K562 (cell line): ENCODE measurements around the gene BNIPL. TPM values are rescaled to one million over a fixed set of nuclear protein-coding genes. Genes with fewer than 3 reads are reported as not detected.

Source experiments
- FOSL1 ChIP-seq: fragments of 200-800 bp; sonication (Bioruptor generic); conservative IDR thresholded peaks from 2 replicates; pipeline ENCODE4 v1.6.1; 2016; ENCODE audit warnings: missing genetic modification characterization, missing compliant biosample characterization
- JUND ChIP-seq, 2 experiments: IDR thresholded peaks; 2 replicates in 1 of 2; 3 replicates in 1 of 2; pipeline ENCODE4 v1.6.1; 2011; ENCODE audit warnings: borderline replicate concordance in 2 of 2, low read depth in 2 of 2, low read length in 2 of 2, improper control_type of control experiment in 1 of 2, missing biosample characterization in 1 of 2, missing genetic modification characterization in 1 of 2, missing genetic modification reagents in 1 of 2
- MCM2 ChIP-seq: fragments of 450-650 bp; IDR thresholded peaks from 2 replicates; pipeline ENCODE4 v1.6.1; 2017; ENCODE audit warnings: low read depth, mild to moderate bottlenecking
- MCM3 ChIP-seq: fragments of 450-650 bp; IDR thresholded peaks from 2 replicates; pipeline ENCODE4 v1.6.1; 2016
- SOX6 ChIP-seq: fragments of 450-650 bp; IDR thresholded peaks from 2 replicates; pipeline ENCODE4 v1.6.1; 2014; ENCODE audit warnings: mild to moderate bottlenecking
- STAT5B ChIP-seq: fragments of 250-450 bp; sonication (Bioruptor Pico); IDR thresholded peaks from 2 replicates; pipeline ENCODE4 v1.8.0; 2021; ENCODE audit warnings: mild to moderate bottlenecking, inconsistent platforms
- ZKSCAN1 ChIP-seq: fragments of 150-350 bp; IDR thresholded peaks from 2 replicates; pipeline ENCODE4 v1.6.1; 2016; ENCODE audit warnings: low read depth, low read length
- polyA plus RNA-seq, 8 experiments: library from polyadenylated mRNA; depleted of rRNA in 4 of 8; stranded (reverse) in 5 of 8; unstranded in 3 of 8; fragments of >200 nt; fragmentation: Nextera tagmentation in 2 of 8; fragmentation: Illumina TruSeq in 1 of 8; extraction: Ambion mirVana in 2 of 8; extraction: Trizol in 1 of 8; gene quantifications; 2 replicates each; pipeline versions ENCODE4 v1.2.1 to v1.2.3, GENCODE V29; 2011 to 2014; ENCODE audit warnings: inconsistent platforms in 1 of 8, missing spikeins in 1 of 8
- total RNA-seq, 7 experiments: library from RNA; depleted of rRNA in 6 of 7; stranded (reverse); fragments of >200 nt in 6 of 7; fragmentation: Illumina TruSeq in 2 of 7; extraction: Trizol in 2 of 7; gene quantifications; 2 replicates each; pipeline versions ENCODE4 v1.2.1 to v1.2.3, GENCODE V29; 2011 to 2021; ENCODE audit warnings: low replicate concordance in 1 of 7
- TF ChIP-seq, protein P1 (sequence below): fragments of 250-450 bp; sonication (Bioruptor Pico); IDR thresholded peaks from 2 replicates; pipeline ENCODE4 v1.5.0; 2021; ENCODE audit warnings: mild to moderate bottlenecking, moderate library complexity
- TF ChIP-seq, protein P2 (sequence below): fragments of 250-450 bp; sonication (Bioruptor Pico); IDR thresholded peaks from 2 replicates; pipeline ENCODE4 v1.4.0; 2020; ENCODE audit warnings: mild to moderate bottlenecking, moderate library complexity
- TF ChIP-seq, protein P3 (sequence below): fragments of 250-450 bp; sonication (Bioruptor Pico); IDR thresholded peaks from 2 replicates; pipeline ENCODE4 v1.8.0; 2022; ENCODE audit warnings: moderate library complexity, mild to moderate bottlenecking, inconsistent platforms
- TF ChIP-seq, protein P4 (sequence below): conservative IDR thresholded peaks from 2 replicates; pipeline ENCODE4 v1.6.1; 2011; ENCODE audit warnings: low read depth, mild to moderate bottlenecking, low read length; ENCODE audit not compliant: control insufficient read depth
- TF ChIP-seq, protein P5 (sequence below): fragments of 150-350 bp; IDR thresholded peaks from 2 replicates; pipeline ENCODE4 v1.6.1; 2014; ENCODE audit warnings: low read depth, mild to moderate bottlenecking, low read length, borderline replicate concordance

The BNIPL gene
- total and polyA plus RNA-seq, 9 of the 15 experiments (the other 6 are each of a cell fraction or from before 2014, with no cell fraction given) = 0.08 to 1.4 (median 0.68) TPM

DNA sequence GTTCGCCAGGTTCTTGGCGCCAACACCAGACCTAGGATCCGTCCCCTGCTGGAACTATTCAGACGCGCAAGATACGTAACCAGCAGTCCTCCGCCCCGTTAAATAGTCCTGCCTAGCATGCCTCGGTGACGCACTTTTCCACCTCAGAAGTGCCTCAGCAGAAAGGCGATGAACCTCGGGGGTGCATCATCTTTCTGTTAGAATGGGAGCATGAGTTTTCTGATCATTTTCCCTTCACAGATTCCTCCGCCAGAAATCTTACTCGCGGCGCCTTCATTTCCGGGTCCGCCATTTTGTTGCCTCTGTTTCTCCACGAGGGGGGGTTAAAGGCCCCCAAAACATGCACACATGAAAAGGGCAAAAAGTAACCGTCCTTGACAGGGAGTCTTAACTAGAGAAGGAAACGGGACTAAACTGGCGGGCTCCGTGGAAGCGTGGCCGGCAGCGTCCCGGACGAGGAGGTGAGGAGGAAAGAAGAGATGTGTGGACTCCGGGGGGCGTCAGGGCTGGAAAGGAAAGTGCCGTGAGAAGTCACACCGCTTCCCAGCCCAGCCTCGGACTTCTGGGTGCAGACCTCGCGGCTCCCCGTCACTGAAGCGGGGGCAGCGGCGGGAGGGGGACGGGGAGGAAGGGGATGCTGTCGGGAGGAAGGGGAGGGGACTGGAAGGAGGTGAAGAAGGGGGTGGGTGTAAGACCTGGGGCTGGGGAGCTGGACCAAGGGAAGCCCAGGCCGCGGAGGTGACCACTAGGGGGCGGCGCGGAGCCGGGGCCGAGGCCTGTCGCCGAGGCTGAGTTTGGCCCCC, 34.3 kb downstream of the BNIPL start, which contains the start of gene GABPB2 (continued):
- TF ChIP-seq, protein P1, sequence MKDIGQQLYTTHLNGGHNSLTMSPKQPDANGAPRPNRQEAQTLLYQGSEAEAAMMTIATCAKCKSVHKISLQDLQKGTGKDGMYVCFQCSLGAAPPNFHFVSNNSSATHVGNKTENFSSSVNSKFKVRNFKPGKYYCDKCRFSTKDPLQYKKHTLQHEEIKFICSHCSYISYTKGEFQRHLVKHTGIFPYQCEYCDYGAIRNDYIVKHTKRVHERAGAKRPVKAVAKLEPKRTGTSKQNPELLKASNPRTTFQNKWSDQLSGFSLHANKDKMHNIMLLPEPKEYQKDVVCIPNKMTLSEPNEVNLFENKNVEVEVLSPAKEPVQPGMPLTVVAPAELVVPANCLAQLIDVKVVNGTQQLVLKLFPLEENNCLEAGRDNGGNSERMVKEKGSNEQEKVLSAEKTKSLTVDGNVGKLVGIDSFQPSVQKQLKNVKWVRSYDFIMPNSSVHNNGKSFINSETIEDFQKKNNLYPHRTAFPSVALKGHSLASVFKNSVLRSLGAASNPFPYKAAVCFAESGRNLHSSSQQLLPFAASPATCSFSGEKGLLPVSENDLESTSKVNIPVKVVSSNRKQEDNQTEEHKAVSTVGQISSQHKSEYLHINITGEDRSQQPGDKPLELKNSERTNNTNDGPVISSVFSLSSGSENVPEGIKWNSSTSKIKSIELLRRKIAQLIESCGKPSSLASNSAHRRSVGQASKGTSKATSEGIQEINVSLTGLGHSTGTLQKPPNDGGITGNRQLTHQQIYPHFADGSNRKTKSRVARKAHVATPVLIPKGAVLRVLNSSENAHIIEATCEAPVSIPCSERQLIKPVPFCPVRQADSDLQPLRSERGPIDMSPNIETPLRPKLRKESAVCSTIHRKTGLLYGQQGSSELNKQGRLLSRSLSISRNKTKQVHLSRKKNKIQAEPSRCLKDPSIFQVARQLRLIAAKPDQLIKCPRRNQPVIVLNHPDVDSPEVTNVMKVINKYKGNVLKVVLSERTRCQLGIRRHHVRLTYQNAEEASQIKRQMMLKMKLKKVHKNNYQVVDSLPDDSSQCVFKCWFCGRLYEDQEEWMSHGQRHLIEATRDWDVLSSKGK (CRISPR knock-in tag) = no peak
- TF ChIP-seq, protein P2, sequence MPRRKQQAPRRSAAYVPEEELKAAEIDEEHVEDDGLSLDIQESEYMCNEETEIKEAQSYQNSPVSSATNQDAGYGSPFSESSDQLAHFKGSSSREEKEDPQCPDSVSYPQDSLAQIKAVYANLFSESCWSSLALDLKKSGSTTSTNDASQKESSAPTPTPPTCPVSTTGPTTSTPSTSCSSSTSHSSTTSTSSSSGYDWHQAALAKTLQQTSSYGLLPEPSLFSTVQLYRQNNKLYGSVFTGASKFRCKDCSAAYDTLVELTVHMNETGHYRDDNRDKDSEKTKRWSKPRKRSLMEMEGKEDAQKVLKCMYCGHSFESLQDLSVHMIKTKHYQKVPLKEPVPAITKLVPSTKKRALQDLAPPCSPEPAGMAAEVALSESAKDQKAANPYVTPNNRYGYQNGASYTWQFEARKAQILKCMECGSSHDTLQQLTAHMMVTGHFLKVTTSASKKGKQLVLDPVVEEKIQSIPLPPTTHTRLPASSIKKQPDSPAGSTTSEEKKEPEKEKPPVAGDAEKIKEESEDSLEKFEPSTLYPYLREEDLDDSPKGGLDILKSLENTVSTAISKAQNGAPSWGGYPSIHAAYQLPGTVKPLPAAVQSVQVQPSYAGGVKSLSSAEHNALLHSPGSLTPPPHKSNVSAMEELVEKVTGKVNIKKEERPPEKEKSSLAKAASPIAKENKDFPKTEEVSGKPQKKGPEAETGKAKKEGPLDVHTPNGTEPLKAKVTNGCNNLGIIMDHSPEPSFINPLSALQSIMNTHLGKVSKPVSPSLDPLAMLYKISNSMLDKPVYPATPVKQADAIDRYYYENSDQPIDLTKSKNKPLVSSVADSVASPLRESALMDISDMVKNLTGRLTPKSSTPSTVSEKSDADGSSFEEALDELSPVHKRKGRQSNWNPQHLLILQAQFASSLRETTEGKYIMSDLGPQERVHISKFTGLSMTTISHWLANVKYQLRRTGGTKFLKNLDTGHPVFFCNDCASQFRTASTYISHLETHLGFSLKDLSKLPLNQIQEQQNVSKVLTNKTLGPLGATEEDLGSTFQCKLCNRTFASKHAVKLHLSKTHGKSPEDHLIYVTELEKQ (CRISPR knock-in tag) = no peak
- peak; percentile 20; the same call in 1 of the 2 replicates for TF ChIP-seq JUND (IDR thresholded peaks at IDR 0.05; ENCODE audit: borderline replicate concordance, low read depth, low read length)
- TF ChIP-seq JUND (tag; IDR thresholded peaks at IDR 0.05; ENCODE audit: borderline replicate concordance, low read depth, low read length) = peak; percentile 80; the same call in 2 of the 3 replicates
- TF ChIP-seq MCM2 = no peak
- no peak for TF ChIP-seq STAT5B (CRISPR knock-in tag)
- no peak for TF ChIP-seq MCM3
- peak; percentile 55; the same call in 1 of the 2 replicates for TF ChIP-seq FOSL1 (tag)
- peak; percentile 36; the same call in 1 of the 2 replicates for TF ChIP-seq ZKSCAN1
- TF ChIP-seq, protein P3, sequence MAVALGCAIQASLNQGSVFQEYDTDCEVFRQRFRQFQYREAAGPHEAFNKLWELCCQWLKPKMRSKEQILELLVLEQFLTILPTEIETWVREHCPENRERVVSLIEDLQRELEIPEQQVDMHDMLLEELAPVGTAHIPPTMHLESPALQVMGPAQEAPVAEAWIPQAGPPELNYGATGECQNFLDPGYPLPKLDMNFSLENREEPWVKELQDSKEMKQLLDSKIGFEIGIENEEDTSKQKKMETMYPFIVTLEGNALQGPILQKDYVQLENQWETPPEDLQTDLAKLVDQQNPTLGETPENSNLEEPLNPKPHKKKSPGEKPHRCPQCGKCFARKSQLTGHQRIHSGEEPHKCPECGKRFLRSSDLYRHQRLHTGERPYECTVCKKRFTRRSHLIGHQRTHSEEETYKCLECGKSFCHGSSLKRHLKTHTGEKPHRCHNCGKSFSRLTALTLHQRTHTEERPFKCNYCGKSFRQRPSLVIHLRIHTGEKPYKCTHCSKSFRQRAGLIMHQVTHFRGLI = no peak
- TF ChIP-seq, protein P4, sequence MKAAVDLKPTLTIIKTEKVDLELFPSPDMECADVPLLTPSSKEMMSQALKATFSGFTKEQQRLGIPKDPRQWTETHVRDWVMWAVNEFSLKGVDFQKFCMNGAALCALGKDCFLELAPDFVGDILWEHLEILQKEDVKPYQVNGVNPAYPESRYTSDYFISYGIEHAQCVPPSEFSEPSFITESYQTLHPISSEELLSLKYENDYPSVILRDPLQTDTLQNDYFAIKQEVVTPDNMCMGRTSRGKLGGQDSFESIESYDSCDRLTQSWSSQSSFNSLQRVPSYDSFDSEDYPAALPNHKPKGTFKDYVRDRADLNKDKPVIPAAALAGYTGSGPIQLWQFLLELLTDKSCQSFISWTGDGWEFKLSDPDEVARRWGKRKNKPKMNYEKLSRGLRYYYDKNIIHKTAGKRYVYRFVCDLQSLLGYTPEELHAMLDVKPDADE = peak; percentile 57
- TF ChIP-seq SOX6 = peak; percentile 71
- TF ChIP-seq, protein P5, sequence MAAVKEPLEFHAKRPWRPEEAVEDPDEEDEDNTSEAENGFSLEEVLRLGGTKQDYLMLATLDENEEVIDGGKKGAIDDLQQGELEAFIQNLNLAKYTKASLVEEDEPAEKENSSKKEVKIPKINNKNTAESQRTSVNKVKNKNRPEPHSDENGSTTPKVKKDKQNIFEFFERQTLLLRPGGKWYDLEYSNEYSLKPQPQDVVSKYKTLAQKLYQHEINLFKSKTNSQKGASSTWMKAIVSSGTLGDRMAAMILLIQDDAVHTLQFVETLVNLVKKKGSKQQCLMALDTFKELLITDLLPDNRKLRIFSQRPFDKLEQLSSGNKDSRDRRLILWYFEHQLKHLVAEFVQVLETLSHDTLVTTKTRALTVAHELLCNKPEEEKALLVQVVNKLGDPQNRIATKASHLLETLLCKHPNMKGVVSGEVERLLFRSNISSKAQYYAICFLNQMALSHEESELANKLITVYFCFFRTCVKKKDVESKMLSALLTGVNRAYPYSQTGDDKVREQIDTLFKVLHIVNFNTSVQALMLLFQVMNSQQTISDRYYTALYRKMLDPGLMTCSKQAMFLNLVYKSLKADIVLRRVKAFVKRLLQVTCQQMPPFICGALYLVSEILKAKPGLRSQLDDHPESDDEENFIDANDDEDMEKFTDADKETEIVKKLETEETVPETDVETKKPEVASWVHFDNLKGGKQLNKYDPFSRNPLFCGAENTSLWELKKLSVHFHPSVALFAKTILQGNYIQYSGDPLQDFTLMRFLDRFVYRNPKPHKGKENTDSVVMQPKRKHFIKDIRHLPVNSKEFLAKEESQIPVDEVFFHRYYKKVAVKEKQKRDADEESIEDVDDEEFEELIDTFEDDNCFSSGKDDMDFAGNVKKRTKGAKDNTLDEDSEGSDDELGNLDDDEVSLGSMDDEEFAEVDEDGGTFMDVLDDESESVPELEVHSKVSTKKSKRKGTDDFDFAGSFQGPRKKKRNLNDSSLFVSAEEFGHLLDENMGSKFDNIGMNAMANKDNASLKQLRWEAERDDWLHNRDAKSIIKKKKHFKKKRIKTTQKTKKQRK = no peak
